ENCODE data around the gene NMNAT2. TPM values are rescaled to one million over a fixed set of nuclear protein-coding genes. Genes with fewer than 3 reads are reported as not detected.

NMNAT2 gene
- polyA plus RNA-seq, 3 donors, result 0.22 to 0.43 TPM; not detected in 1

- Mint-ChIP-seq H3K27ac (peak overlapping the region in 5 of 7 donors; percentile 11 to 54 (median 37)), H3K4me1 (peaks cover 9% of the 10 kb centered on the region), H3K36me3 (no peaks in the 10 kb centered on the region), H3K27me3 (ENCODE audit: low read depth in 3 of 3) (peaks cover 12 to 13% (median 12%) of the 10 kb centered on the region in 3 donors), H3K9me3 (peaks cover 0 to 1% (median 0%) of the 10 kb centered on the region in 7 donors), H3K4me3 (peak overlapping the region in 1 of 2 donors; percentile 43)
- DNase-seq, result peak in 2 of 3 donors; percentile 18 to 19
- intact Hi-C loops (cut with micrococcal nuclease), result no loop called here
- no peaks in the 10 kb centered on the region for H3K79me2 ChIP-seq (ENCODE audit: insufficient read depth, low read length)
- peaks cover 4 to 9% of the 10 kb centered on the region in 2 donors for H3K4me1 ChIP-seq (ENCODE audit: control insufficient read depth in 1 of 2, insufficient read depth in 2 of 2, low read length in 2 of 2)
- H3K9ac ChIP-seq (ENCODE audit: insufficient read depth, low read length, poor library complexity, severe bottlenecking), result no peak overlapping the region
- peak overlapping the region; percentile 37 for H2AFZ ChIP-seq (ENCODE audit: insufficient read depth, low read depth, low read length, poor library complexity, severe bottlenecking)
- H3K4me3 ChIP-seq (replicated peaks in 1 of 3; ENCODE audit: low read depth in 2 of 3, low read length in 3 of 3), result no peak overlapping the region
- H4K20me1 ChIP-seq (ENCODE audit: insufficient read depth, low read length), result no peaks in the 10 kb centered on the region
- no peaks in the 10 kb centered on the region for H3K9me3 ChIP-seq (replicated peaks in 1 of 2; ENCODE audit: control insufficient read depth in 1 of 2, insufficient read depth in 1 of 2, low read length in 2 of 2)
- WGBS (ENCODE audit: insufficient coverage), result 61% methylated on average over 4 of the region's 8 CpGs
- no peak overlapping the region for H3K27ac ChIP-seq (ENCODE audit: low read depth in 1 of 2, low read length in 2 of 2)
- peaks cover 6 to 10% of the 10 kb centered on the region in 2 donors for H3K27me3 ChIP-seq (ENCODE audit: control insufficient read depth in 2 of 2, insufficient read depth in 2 of 2, low read length in 2 of 2)
- no peaks in the 10 kb centered on the region for H3K36me3 ChIP-seq (replicated peaks in 1 of 2; ENCODE audit: control insufficient read depth in 1 of 2, insufficient read depth in 2 of 2, low read length in 2 of 2)
- H3K4me2 ChIP-seq (replicated peaks; ENCODE audit: extremely low read depth, low read length, poor library complexity, severe bottlenecking), result peak overlapping the region; percentile 28
- no peak for TF ChIP-seq CTCF (IDR thresholded peaks at IDR 0.05)
Measured at GRCh38 chr1:183346276-183346732, 71.9 kb downstream of the NMNAT2 start.

- no peaks in the 10 kb centered on the region for H3K4me1 ChIP-seq (ENCODE audit: control insufficient read depth in 1 of 2, insufficient read depth in 2 of 2, low read length in 2 of 2)
- no peak overlapping the region for H3K9ac ChIP-seq (ENCODE audit: insufficient read depth, low read length, poor library complexity, severe bottlenecking)
- Mint-ChIP-seq H3K9me3 (peaks cover 0 to 2% (median 0%) of the 10 kb centered on the region in 7 donors), H3K4me3 (no peak overlapping the region), H3K27me3 (ENCODE audit: low read depth in 3 of 3) (peaks cover 0 to 13% (median 4%) of the 10 kb centered on the region in 3 donors), H3K27ac (no peak overlapping the region), H3K4me1 (no peaks in the 10 kb centered on the region), H3K36me3 (no peaks in the 10 kb centered on the region)
- no peak for TF ChIP-seq CTCF (IDR thresholded peaks at IDR 0.05)
- WGBS (ENCODE audit: insufficient coverage), result 96% methylated on average over 4 of the region's 4 CpGs
- peaks cover 0 to 5% of the 10 kb centered on the region in 2 donors for H3K27me3 ChIP-seq (ENCODE audit: control insufficient read depth in 2 of 2, insufficient read depth in 2 of 2, low read length in 2 of 2)
- no peaks in the 10 kb centered on the region for H4K20me1 ChIP-seq (ENCODE audit: insufficient read depth, low read length)
- H2AFZ ChIP-seq (ENCODE audit: insufficient read depth, low read depth, low read length, poor library complexity, severe bottlenecking), result no peak overlapping the region
- no peak overlapping the region for H3K4me2 ChIP-seq (replicated peaks; ENCODE audit: extremely low read depth, low read length, poor library complexity, severe bottlenecking)
- H3K4me3 ChIP-seq (replicated peaks in 1 of 3; ENCODE audit: low read depth in 2 of 3, low read length in 3 of 3), result no peak overlapping the region
- H3K36me3 ChIP-seq (replicated peaks in 1 of 2; ENCODE audit: control insufficient read depth in 1 of 2, insufficient read depth in 2 of 2, low read length in 2 of 2), result no peaks in the 10 kb centered on the region
- no peaks in the 10 kb centered on the region for H3K9me3 ChIP-seq (replicated peaks in 1 of 2; ENCODE audit: control insufficient read depth in 1 of 2, insufficient read depth in 1 of 2, low read length in 2 of 2)
- no peak for DNase-seq
- intact Hi-C loops (cut with micrococcal nuclease), result no loop called here
- H3K27ac ChIP-seq (ENCODE audit: low read depth in 1 of 2, low read length in 2 of 2), result no peak overlapping the region
- H3K79me2 ChIP-seq (ENCODE audit: insufficient read depth, low read length), result no peaks in the 10 kb centered on the region
Measured at GRCh38 chr1:183339556-183340167, 78.5 kb downstream of the NMNAT2 start.

All from CD14-positive monocyte (primary cell).